GM12891 (cell line): ENCODE results near the gene TGFBI.

ENCODE experiments used
- PAX5 ChIP-seq: IDR thresholded peaks from 2 replicates; pipeline ENCODE4 v1.6.1; 2011; ENCODE audit warnings: low read length, moderate library complexity, mild to moderate bottlenecking; ENCODE audit not compliant: insufficient read depth, severe bottlenecking
- POLR2A ChIP-seq: IDR thresholded peaks from 2 replicates; pipeline ENCODE4 v1.6.1; 2011; ENCODE audit warnings: low read depth, low read length, control low read depth
- POLR2AphosphoS5 ChIP-seq: IDR thresholded peaks from 2 replicates; pipeline ENCODE4 v1.6.1; 2011; ENCODE audit warnings: low read depth, low read length, control low read depth
- POU2F2 ChIP-seq: IDR thresholded peaks from 2 replicates; pipeline ENCODE4 v1.6.1; 2011; ENCODE audit warnings: low read depth, mild to moderate bottlenecking, control low read depth, low read length, moderate library complexity
- SPI1 ChIP-seq: IDR thresholded peaks from 2 replicates; pipeline ENCODE4 v1.6.1; 2011; ENCODE audit warnings: low read depth, low read length, control low read depth
- TAF1 ChIP-seq: IDR thresholded peaks from 2 replicates; pipeline ENCODE4 v1.6.1; 2011; ENCODE audit warnings: low read depth, low read length, control low read depth

DNA sequence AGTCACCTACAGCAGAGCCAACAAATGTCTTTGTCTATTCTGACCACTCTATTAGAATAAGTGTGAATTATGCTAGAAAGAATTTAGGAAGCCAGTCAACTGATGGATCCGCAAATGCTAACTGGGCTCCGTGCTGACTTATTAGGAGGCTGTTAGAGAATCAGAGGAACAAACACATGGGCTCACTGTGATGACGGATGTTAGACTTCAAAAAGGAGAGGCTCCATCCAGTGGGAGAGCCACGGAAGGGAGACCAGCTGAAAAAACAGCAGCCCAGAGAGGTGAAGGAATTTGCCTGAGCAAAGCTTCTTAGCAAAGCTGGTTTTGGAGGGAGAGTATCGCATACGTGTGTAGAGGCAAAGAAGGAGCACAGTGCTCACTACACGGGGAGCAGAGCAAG, 5.8 kb upstream of the TGFBI start:
- no peak for TF ChIP-seq POLR2A
- no peak for TF ChIP-seq TAF1
- no peak for TF ChIP-seq PAX5
- no peak for TF ChIP-seq POLR2AphosphoS5
- no peak for TF ChIP-seq SPI1
- no peak for TF ChIP-seq POU2F2
